Vagina (tissue), 2 donors: ENCODE measurements around the gene HSPA9.

Experiments
- CTCF ChIP-seq, 3 experiments: fragments of 450-650 bp in 2 of 3; fragments of 200-600 bp in 1 of 3; sonication (generic) in 1 of 3; IDR thresholded peaks; one replicate each; pipeline ENCODE4 v1.5.1; 2017 to 2019; ENCODE audit warnings: antibody characterized with exemption in 3 of 3, mild to moderate bottlenecking in 2 of 3, moderate library complexity in 2 of 3
- POLR2A ChIP-seq, 2 donors: fragments of 450-650 bp; IDR thresholded peaks; one replicate each; pipeline ENCODE4 v1.6.1; 2017; ENCODE audit warnings: antibody characterized with exemption in 2 of 2, mild to moderate bottlenecking in 2 of 2, moderate library complexity in 2 of 2

GRCh38 chr5:138533973-138534941 is 40.9 kb downstream of the HSPA9 start:
- TF ChIP-seq CTCF (IDR thresholded peaks at IDR 0.05): no peak
- no peak for TF ChIP-seq POLR2A (IDR thresholded peaks at IDR 0.05)
